ENCODE data around the gene MALAT1. TPM values are rescaled to one million over a fixed set of nuclear protein-coding genes. Genes with fewer than 3 reads are reported as not detected.

The MALAT1 gene
- total and polyA plus RNA-seq, 2 of the 13 experiments (the other 11 are each of a cell fraction or from before 2014, with no cell fraction given) = 143 to 1,237 TPM

DNA sequence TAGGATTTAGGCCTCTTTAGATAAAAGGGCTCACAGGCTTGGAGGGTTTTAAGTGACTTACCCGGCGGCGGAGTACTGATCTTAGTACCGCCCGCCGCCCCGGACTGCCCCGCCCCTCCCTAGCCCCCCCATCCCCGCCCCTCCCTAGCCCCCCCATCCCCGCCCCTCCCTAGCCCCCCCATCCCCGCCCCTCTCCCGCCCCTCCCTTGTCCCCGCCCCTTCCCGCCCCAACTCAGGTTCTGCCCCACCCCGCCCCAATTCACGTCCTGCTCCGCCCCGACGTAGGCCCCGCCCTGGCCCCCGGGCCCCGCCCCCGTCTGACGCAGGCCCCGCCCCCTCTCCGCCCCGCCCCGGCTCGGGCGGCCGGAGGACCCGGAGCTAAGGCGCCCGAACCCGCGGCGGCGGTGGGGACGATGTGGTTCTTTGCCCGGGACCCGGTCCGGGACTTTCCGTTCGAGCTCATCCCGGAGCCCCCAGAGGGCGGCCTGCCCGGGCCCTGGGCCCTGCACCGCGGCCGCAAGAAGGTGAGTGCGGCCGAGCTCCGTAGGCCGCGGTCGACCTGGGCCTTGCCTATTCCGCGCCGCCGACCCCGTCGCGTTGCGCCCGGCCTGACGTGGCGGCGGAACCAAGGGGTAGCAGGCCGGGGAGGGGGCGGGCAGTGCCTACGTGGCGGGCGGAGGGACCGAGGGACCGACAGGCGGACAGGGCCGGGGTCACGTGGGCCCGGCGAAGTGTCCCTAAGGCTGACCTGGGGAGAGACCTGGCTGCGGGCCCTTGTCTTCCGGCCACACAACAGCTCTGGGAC, 26.1 kb downstream of the MALAT1 start, which contains the start of gene SCYL1 (continued):
- TF ChIP-seq, protein P1, sequence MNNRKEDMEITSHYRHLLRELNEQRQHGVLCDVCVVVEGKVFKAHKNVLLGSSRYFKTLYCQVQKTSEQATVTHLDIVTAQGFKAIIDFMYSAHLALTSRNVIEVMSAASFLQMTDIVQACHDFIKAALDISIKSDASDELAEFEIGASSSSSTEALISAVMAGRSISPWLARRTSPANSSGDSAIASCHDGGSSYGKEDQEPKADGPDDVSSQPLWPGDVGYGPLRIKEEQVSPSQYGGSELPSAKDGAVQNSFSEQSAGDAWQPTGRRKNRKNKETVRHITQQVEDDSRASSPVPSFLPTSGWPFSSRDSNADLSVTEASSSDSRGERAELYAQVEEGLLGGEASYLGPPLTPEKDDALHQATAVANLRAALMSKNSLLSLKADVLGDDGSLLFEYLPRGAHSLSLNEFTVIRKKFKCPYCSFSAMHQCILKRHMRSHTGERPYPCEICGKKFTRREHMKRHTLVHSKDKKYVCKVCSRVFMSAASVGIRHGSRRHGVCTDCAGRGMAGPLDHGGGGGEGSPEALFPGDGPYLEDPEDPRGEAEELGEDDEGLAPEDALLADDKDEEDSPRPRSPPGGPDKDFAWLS (CRISPR knock-in tag; IDR thresholded peaks at IDR 0.05; ENCODE audit: borderline replicate concordance) = no peak
- TF ChIP-seq EZH2 (conservative IDR thresholded peaks at IDR 0.05; ENCODE audit: low read depth, low read length) (no peak), ZNF746 (CRISPR knock-in tag; IDR thresholded peaks at IDR 0.05) (no peak), ZKSCAN1 (IDR thresholded peaks at IDR 0.05; ENCODE audit: low read length) (no peak), AHR (CRISPR knock-in tag; IDR thresholded peaks at IDR 0.05) (0 out of 2 replicates have a peak, but pooled peaks have one; percentile 10), DDIT3 (CRISPR knock-in tag; IDR thresholded peaks at IDR 0.05) (no peak), GPN1 (CRISPR knock-in tag; IDR thresholded peaks at IDR 0.05; ENCODE audit: borderline replicate concordance) (no peak), POGZ (CRISPR knock-in tag; IDR thresholded peaks at IDR 0.05) (no peak), ZNF724P (CRISPR knock-in tag; IDR thresholded peaks at IDR 0.05; ENCODE audit: borderline replicate concordance) (no peak), RAD21 (CRISPR knock-in tag; IDR thresholded peaks at IDR 0.05) (peak; percentile 47; the same call in 1 of the 2 replicates), WIZ (CRISPR knock-in tag; IDR thresholded peaks at IDR 0.05) (no peak), RFX3 (CRISPR knock-in tag; IDR thresholded peaks at IDR 0.05) (no peak), CREB1 (IDR thresholded peaks at IDR 0.05) (no peak), CREB1 (CRISPR knock-in tag; IDR thresholded peaks at IDR 0.05) (no peak), KLF9 (CRISPR knock-in tag; IDR thresholded peaks at IDR 0.05; ENCODE audit: low read depth) (no peak), ZNF446 (CRISPR knock-in tag; IDR thresholded peaks at IDR 0.05) (no peak; the same call in 1 of the 2 replicates), PRPF4 (IDR thresholded peaks at IDR 0.05; ENCODE audit: low read depth, low read length, poor library complexity, severe bottlenecking) (no peak), DNMT3B (CRISPR knock-in tag; conservative IDR thresholded peaks at IDR 0.05) (no peak), SNAPC2 (CRISPR knock-in tag; IDR thresholded peaks at IDR 0.05) (no peak), ZNF451 (CRISPR knock-in tag; IDR thresholded peaks at IDR 0.05) (no peak; the same call in 1 of the 2 replicates), ARID5B (CRISPR knock-in tag; IDR thresholded peaks at IDR 0.05) (peak; percentile 18; the same call in 1 of the 2 replicates), ZFP90 (CRISPR knock-in tag; IDR thresholded peaks at IDR 0.05; ENCODE audit: borderline replicate concordance) (no peak; the same call in 1 of the 2 replicates)
- TF ChIP-seq, protein P2, sequence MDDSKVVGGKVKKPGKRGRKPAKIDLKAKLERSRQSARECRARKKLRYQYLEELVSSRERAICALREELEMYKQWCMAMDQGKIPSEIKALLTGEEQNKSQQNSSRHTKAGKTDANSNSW (CRISPR knock-in tag; IDR thresholded peaks at IDR 0.05; ENCODE audit: borderline replicate concordance) = no peak
- TF ChIP-seq, protein P3, sequence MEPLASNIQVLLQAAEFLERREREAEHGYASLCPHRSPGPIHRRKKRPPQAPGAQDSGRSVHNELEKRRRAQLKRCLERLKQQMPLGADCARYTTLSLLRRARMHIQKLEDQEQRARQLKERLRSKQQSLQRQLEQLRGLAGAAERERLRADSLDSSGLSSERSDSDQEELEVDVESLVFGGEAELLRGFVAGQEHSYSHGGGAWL (CRISPR knock-in tag; IDR thresholded peaks at IDR 0.05) = peak; percentile 78

Measured in HepG2 (cell line).